Measurements from ENCODE around the gene PAQR7.
A peak's percentile ranks its signal among the peaks of the same experiment; 100 is the strongest.

The PAQR7 gene

GRCh38 chr1:25875154-25875855 lies at the start of gene PAQR7:
PAQR7 (minus strand) TSS chr1:25875708; CDS start chr1:25863839, 11,869 bp downstream.
- DNase-seq, result peak; percentile 87

GRCh38 chr1:25924454-25924853 lies 48.9 kb upstream of the PAQR7 start:
- no peak for DNase-seq

- peak; percentile 82 for DNase-seq
These were observed 47.6 kb upstream of the PAQR7 start for GRCh38 chr1:25922971-25923552.

- DNase-seq, result peak; percentile 90
These were observed 46.8 kb upstream of the PAQR7 start for GRCh38 chr1:25922056-25922970.

GRCh38 chr1:25918615-25919014 lies 43.1 kb upstream of the PAQR7 start:
- no peak for DNase-seq

- no peak for DNase-seq
These were observed 42.5 kb upstream of the PAQR7 start for GRCh38 chr1:25917996-25918395.

GRCh38 chr1:25916460-25916859 lies 41.0 kb upstream of the PAQR7 start:
- DNase-seq, result no peak

- no peak for DNase-seq
These were observed 38.8 kb upstream of the PAQR7 start for GRCh38 chr1:25914074-25914995.

GRCh38 chr1:25913206-25913605 lies 37.7 kb upstream of the PAQR7 start:
- no peak for DNase-seq

GRCh38 chr1:25912076-25912831 lies 36.7 kb upstream of the PAQR7 start:
- DNase-seq, result no peak

GRCh38 chr1:25911162-25911561 lies 35.7 kb upstream of the PAQR7 start:
- no peak for DNase-seq

- DNase-seq, result no peak
These were observed 33.5 kb upstream of the PAQR7 start for GRCh38 chr1:25909040-25909439.

- no peak for DNase-seq
These were observed 32.7 kb upstream of the PAQR7 start for GRCh38 chr1:25908161-25908560.

GRCh38 chr1:25907601-25908000 lies 32.1 kb upstream of the PAQR7 start:
- no peak for DNase-seq

- DNase-seq, result peak; percentile 89
These were observed 31.3 kb upstream of the PAQR7 start for GRCh38 chr1:25906644-25907300.

- peak; percentile 98 for DNase-seq
These were observed 30.5 kb upstream of the PAQR7 start, which contains the start of gene STMN1 for GRCh38 chr1:25905680-25906643. STMN1 (minus strand) TSS chr1:25906419; CDS start chr1:25904676, 1,743 bp downstream.

GRCh38 chr1:25904943-25905679 lies 29.6 kb upstream of the PAQR7 start:
- peak; percentile 98 for DNase-seq

- DNase-seq, result no peak
These were observed 28.5 kb upstream of the PAQR7 start for GRCh38 chr1:25903986-25904385.

GRCh38 chr1:25902462-25902861 lies 27.0 kb upstream of the PAQR7 start:
- DNase-seq, result no peak
